Measurements from ENCODE around the gene PROP1.
"Not testable (repeated sequence)": the region's sequence is repeated elsewhere in the genome, so short reads cannot be mapped to it uniquely, and the experiment has no call there.

Gene PROP1

DNA sequence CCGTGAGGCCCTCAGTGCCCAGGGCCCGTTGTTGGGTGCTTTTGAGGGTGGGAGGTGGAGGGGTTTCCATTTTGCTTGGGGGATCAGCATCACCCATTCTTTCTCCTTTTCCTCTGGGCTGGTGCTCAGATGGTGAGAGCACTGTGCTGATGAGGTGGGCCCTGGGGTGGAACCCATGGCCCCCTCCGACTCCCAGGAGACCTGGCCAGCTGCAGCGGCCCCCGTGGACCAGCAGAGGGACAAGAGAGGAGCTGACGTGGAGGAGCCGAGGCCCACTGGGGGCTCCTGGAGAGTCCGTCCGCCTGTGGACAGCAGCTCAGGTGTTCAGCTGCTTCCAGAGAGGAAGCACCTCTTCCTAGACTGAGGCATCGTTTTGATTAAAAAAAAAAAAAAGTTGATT is 46.4 kb downstream of the PROP1 start:
- not testable (repeated sequence) for H2BK120ac ChIP-seq (ENCODE audit: low read depth, low read length); H4K8ac ChIP-seq (ENCODE audit: low read length); DNase-seq; H4K91ac ChIP-seq (ENCODE audit: low read length); H3K27me3 ChIP-seq (ENCODE audit: control insufficient read depth in 1 of 2, insufficient read depth in 1 of 2, low read length in 2 of 2); H3K4me3 ChIP-seq (ENCODE audit: insufficient read depth in 1 of 2, low read depth in 1 of 2, low read length in 2 of 2); H3K4me1 ChIP-seq (ENCODE audit: control insufficient read depth, insufficient read depth, low read depth, low read length); H2AFZ ChIP-seq (ENCODE audit: low read depth, low read length); H2BK12ac ChIP-seq (ENCODE audit: low read length in 2 of 2); H2BK15ac ChIP-seq (ENCODE audit: low read depth, poor library complexity, severe bottlenecking); H3K23ac ChIP-seq (ENCODE audit: low read length in 2 of 2); H3K36me3 ChIP-seq (ENCODE audit: control insufficient read depth in 1 of 2, insufficient read depth in 2 of 2, low read depth in 1 of 2, low read length in 2 of 2); H3K9ac ChIP-seq (ENCODE audit: low read length); H2AK5ac ChIP-seq (ENCODE audit: low read length, severe bottlenecking); H3K79me1 ChIP-seq (replicated peaks; ENCODE audit: low read length, poor library complexity, severe bottlenecking); H2BK5ac ChIP-seq (ENCODE audit: low read depth, low read length, poor library complexity, severe bottlenecking); H3K27ac ChIP-seq (ENCODE audit: low read length, poor library complexity, severe bottlenecking); H3K4ac ChIP-seq (ENCODE audit: low read depth in 1 of 2, low read length in 2 of 2); H3K9me3 ChIP-seq (ENCODE audit: control insufficient read depth, low read length); H3K4me2 ChIP-seq (ENCODE audit: low read length, poor library complexity, severe bottlenecking); H3K18ac ChIP-seq (ENCODE audit: low read depth in 1 of 2, low read length in 2 of 2); H3K14ac ChIP-seq (ENCODE audit: low read length in 2 of 2)
- WGBS: 86% methylated on average over 1 of the region's 10 CpGs

DNA sequence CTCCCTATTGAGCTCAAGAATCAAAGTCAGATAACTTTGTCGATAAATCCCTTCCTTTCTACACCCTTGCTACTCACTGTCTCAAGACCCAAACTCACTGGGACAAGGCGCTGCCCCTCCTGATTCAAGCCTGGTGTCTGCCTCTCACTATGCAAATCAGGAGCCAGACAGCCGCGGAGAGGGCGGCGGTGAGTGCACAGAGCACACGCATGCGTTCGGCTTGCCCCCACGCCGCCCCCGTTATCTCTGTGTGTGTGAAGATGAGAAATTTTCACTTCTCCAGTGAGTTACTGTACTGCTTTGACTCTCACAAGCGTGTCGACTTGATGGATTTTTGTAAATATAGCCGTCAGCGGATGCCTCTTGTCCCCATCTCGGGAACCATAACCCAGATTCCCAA is 47.0 kb downstream of the PROP1 start:
- H3K79me1 ChIP-seq (replicated peaks; ENCODE audit: low read length, poor library complexity, severe bottlenecking); H3K4ac ChIP-seq (ENCODE audit: low read depth in 1 of 2, low read length in 2 of 2); H3K27me3 ChIP-seq (ENCODE audit: control insufficient read depth in 1 of 2, insufficient read depth in 1 of 2, low read length in 2 of 2); H3K36me3 ChIP-seq (ENCODE audit: control insufficient read depth in 1 of 2, insufficient read depth in 2 of 2, low read depth in 1 of 2, low read length in 2 of 2); H2BK12ac ChIP-seq (ENCODE audit: low read length in 2 of 2); H2AFZ ChIP-seq (ENCODE audit: low read depth, low read length); H4K8ac ChIP-seq (ENCODE audit: low read length); H3K27ac ChIP-seq (ENCODE audit: low read length, poor library complexity, severe bottlenecking); H3K9ac ChIP-seq (ENCODE audit: low read length); H2BK120ac ChIP-seq (ENCODE audit: low read depth, low read length); H2BK5ac ChIP-seq (ENCODE audit: low read depth, low read length, poor library complexity, severe bottlenecking); H3K9me3 ChIP-seq (ENCODE audit: control insufficient read depth, low read length); H4K91ac ChIP-seq (ENCODE audit: low read length); H2BK15ac ChIP-seq (ENCODE audit: low read depth, poor library complexity, severe bottlenecking); H2AK5ac ChIP-seq (ENCODE audit: low read length, severe bottlenecking); H3K23ac ChIP-seq (ENCODE audit: low read length in 2 of 2); H3K4me2 ChIP-seq (ENCODE audit: low read length, poor library complexity, severe bottlenecking); H3K4me3 ChIP-seq (ENCODE audit: insufficient read depth in 1 of 2, low read depth in 1 of 2, low read length in 2 of 2); H3K14ac ChIP-seq (ENCODE audit: low read length in 2 of 2); DNase-seq; H3K4me1 ChIP-seq (ENCODE audit: control insufficient read depth, insufficient read depth, low read depth, low read length); H3K18ac ChIP-seq (ENCODE audit: low read depth in 1 of 2, low read length in 2 of 2): not testable (repeated sequence)
- WGBS: no CpG with 5 or more reads among the region's 17 CpGs

GRCh38 chr5:177947912-177948311 is 48.1 kb downstream of the PROP1 start:
- H4K8ac ChIP-seq (ENCODE audit: low read length); H3K27me3 ChIP-seq (ENCODE audit: control insufficient read depth in 1 of 2, insufficient read depth in 1 of 2, low read length in 2 of 2); H2AFZ ChIP-seq (ENCODE audit: low read depth, low read length); H3K36me3 ChIP-seq (ENCODE audit: control insufficient read depth in 1 of 2, insufficient read depth in 2 of 2, low read depth in 1 of 2, low read length in 2 of 2); H3K79me1 ChIP-seq (replicated peaks; ENCODE audit: low read length, poor library complexity, severe bottlenecking); H3K9me3 ChIP-seq (ENCODE audit: control insufficient read depth, low read length); H3K9ac ChIP-seq (ENCODE audit: low read length); H2BK12ac ChIP-seq (ENCODE audit: low read length in 2 of 2); H2BK15ac ChIP-seq (ENCODE audit: low read depth, poor library complexity, severe bottlenecking); H3K23ac ChIP-seq (ENCODE audit: low read length in 2 of 2); H3K4ac ChIP-seq (ENCODE audit: low read depth in 1 of 2, low read length in 2 of 2); H2BK120ac ChIP-seq (ENCODE audit: low read depth, low read length); H2AK5ac ChIP-seq (ENCODE audit: low read length, severe bottlenecking); H3K4me1 ChIP-seq (ENCODE audit: control insufficient read depth, insufficient read depth, low read depth, low read length); H3K4me2 ChIP-seq (ENCODE audit: low read length, poor library complexity, severe bottlenecking); H2BK5ac ChIP-seq (ENCODE audit: low read depth, low read length, poor library complexity, severe bottlenecking); H4K91ac ChIP-seq (ENCODE audit: low read length); H3K14ac ChIP-seq (ENCODE audit: low read length in 2 of 2); H3K4me3 ChIP-seq (ENCODE audit: insufficient read depth in 1 of 2, low read depth in 1 of 2, low read length in 2 of 2); H3K18ac ChIP-seq (ENCODE audit: low read depth in 1 of 2, low read length in 2 of 2); H3K27ac ChIP-seq (ENCODE audit: low read length, poor library complexity, severe bottlenecking): not testable (repeated sequence)
- WGBS: 93% methylated on average over 9 of the region's 10 CpGs
- DNase-seq: peak; percentile 2

DNA sequence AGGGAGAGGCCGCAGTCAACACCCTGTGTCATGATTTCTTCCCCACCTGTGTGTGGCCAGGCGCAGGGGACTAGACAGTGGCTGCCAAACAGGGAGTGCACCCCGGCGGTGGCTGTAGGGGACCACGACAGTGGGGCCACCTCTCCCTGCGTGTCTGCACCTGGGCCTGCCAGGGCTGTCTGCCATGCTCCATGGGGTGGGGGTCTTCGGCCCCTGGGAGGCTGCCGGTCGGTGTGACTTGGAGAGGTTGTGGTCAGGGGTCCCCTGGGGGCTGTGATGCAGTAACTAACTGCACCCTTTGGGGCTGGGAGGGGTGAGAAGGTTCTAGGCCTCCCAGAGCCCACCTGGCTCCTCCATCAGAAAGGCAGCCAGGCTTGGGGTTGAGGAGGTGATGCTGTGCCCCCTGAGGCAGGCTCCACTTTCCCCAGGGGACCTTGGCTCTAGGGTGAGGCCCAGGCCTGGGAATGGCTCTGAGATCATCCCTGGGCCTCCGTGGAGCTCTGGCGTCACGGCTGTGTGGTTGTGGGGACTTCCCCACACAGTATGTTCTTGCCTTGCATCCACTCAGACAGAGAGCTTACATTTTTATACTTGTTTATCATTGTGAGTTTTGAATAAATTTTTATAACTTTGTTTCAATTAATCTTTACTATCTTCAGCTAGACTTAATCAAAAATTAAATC is 50.3 kb downstream of the PROP1 start:
- not testable (repeated sequence) for H3K23ac ChIP-seq (ENCODE audit: low read length in 2 of 2); H3K4ac ChIP-seq (ENCODE audit: low read depth in 1 of 2, low read length in 2 of 2); H2AFZ ChIP-seq (ENCODE audit: low read depth, low read length); H4K91ac ChIP-seq (ENCODE audit: low read length); H3K27me3 ChIP-seq (ENCODE audit: control insufficient read depth in 1 of 2, insufficient read depth in 1 of 2, low read length in 2 of 2); H3K14ac ChIP-seq (ENCODE audit: low read length in 2 of 2); H3K27ac ChIP-seq (ENCODE audit: low read length, poor library complexity, severe bottlenecking); H3K4me2 ChIP-seq (ENCODE audit: low read length, poor library complexity, severe bottlenecking); H2BK5ac ChIP-seq (ENCODE audit: low read depth, low read length, poor library complexity, severe bottlenecking); H3K79me1 ChIP-seq (replicated peaks; ENCODE audit: low read length, poor library complexity, severe bottlenecking); H3K9ac ChIP-seq (ENCODE audit: low read length); H2BK120ac ChIP-seq (ENCODE audit: low read depth, low read length); H2AK5ac ChIP-seq (ENCODE audit: low read length, severe bottlenecking); H3K18ac ChIP-seq (ENCODE audit: low read depth in 1 of 2, low read length in 2 of 2); H2BK15ac ChIP-seq (ENCODE audit: low read depth, poor library complexity, severe bottlenecking); H3K9me3 ChIP-seq (ENCODE audit: control insufficient read depth, low read length); H3K4me3 ChIP-seq (ENCODE audit: insufficient read depth in 1 of 2, low read depth in 1 of 2, low read length in 2 of 2); H3K36me3 ChIP-seq (ENCODE audit: control insufficient read depth in 1 of 2, insufficient read depth in 2 of 2, low read depth in 1 of 2, low read length in 2 of 2); H3K4me1 ChIP-seq (ENCODE audit: control insufficient read depth, insufficient read depth, low read depth, low read length); H2BK12ac ChIP-seq (ENCODE audit: low read length in 2 of 2); H4K8ac ChIP-seq (ENCODE audit: low read length)
- DNase-seq: peak; percentile 58
- WGBS: 96% methylated on average over 3 of the region's 12 CpGs

All from mesenchymal stem cell (in vitro differentiated cells and primary cell).